ENCODE results near the gene FGD5.
A peak's percentile ranks its signal among the peaks of the same experiment; 100 is the strongest.

The FGD5 gene

DNA sequence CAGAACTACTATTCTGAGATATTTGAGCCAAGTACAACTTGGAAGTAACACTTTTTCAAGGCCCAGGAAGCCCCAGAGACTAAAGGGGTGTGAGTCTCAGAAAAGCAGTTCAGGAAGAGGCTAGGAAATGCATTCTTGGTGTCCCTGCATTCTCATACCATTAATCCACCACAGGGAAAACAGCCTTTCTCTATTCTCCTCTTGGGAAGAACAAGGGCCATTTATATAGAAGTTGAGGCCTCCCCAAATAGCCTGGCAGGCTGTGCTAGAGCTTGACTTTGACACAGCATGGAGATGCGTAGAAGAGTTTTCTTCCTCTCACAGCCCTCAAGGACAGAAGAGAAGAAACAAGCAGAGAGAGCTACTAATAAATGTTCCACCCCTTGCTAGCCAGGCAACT is 123.1 kb downstream of the FGD5 start:
- DNase-seq = no peak

DNA sequence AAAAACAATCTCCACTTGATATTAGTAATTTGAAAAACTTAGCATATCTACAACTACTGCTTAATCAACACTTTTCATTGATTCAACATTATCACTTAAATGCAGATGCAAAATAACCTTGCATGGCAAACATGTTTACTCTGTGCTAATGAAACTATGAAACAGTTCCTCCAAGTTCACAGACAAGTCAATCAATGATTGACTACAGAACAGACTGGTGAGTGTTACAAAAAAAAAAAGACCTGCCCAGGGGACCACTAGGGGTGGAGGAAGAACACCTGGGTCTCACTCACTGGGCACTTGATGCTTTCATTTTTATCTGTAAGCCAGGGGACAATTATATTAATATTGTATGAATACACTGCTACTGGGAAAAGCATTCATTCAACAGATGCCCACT is 124.3 kb downstream of the FGD5 start:
- no peak for DNase-seq

DNA sequence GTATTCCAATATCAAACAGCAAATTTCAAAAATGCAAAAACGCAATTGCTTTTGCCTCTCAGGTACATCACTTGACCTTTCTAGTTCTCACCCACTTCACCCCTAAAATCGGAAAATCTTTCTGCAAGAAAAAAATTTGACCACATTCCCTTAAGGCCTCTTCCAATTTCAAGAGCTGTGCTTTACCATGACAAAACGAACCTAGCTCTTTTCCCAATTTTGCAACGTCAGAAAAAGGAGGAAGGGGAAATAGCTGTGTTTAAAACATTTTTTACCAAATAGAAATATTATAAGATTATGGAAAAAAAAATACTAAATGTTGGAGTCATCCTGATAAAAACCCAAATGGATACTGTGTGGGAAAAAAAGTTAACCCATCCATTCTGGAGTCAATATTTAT is 127.5 kb downstream of the FGD5 start:
- no peak for DNase-seq

DNA sequence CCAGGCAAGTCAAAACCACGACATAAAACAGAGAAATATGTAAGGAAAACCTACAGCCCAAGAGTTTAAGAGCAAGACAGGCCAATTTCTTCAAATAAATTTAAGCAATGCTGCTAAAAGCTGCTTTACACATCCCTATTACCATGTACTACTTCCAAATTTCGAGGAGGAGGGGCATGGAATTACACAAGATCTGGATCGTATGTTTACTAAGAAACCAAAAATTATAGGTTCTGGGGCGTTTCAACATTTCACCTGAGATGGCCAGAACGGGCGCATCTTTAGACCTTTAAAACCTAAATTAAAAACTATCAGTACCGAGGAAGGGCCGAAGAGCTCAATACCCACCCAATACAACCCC is 128.0 kb downstream of the FGD5 start:
- DNase-seq = no peak

DNA sequence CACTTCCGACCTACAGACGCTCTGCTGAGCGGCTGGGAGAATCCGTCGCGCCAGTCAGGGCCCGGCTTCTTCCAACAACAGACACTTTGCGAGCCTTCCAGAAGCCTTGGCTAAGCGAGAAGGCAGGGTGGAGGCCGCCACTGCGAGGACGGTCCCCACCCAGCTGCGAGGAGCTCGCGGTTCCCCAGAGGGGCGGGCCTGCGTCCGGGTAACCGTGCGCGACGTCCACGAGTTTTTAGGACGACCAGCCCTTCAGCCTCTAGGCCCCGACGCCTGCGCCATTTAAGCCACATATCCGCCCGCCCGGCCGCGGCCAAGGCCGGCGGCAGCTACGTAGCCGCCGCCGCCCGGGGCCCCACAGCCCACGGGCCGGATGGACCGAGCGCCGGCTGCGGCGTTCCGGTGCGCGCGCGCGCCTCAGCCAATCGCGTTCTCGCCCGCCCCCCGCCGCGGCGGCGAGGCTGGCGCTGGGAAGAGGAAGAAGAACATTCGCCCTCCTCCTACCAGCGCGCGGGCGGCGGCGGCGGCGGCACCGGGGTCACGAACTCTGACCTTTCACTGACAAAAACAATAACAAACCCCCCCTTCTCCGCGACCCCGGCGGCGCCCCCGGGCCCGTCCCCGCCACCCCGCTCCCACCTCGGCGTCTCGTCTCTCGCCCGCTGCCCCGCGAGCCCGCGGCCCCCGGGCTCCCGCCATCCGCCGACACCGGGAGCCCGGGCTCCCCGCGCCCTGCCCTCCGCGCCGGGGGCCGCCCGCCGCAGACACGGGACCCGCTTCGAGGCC is 128.5 kb downstream of the FGD5 start, which contains the start of gene NR2C2:
Gene NR2C2 (plus strand): TSS at position 484 of the 786 bp plus-strand sequence. CDS start 56,332 bp downstream, outside the sequence.
- peak; percentile 89 for DNase-seq

DNA sequence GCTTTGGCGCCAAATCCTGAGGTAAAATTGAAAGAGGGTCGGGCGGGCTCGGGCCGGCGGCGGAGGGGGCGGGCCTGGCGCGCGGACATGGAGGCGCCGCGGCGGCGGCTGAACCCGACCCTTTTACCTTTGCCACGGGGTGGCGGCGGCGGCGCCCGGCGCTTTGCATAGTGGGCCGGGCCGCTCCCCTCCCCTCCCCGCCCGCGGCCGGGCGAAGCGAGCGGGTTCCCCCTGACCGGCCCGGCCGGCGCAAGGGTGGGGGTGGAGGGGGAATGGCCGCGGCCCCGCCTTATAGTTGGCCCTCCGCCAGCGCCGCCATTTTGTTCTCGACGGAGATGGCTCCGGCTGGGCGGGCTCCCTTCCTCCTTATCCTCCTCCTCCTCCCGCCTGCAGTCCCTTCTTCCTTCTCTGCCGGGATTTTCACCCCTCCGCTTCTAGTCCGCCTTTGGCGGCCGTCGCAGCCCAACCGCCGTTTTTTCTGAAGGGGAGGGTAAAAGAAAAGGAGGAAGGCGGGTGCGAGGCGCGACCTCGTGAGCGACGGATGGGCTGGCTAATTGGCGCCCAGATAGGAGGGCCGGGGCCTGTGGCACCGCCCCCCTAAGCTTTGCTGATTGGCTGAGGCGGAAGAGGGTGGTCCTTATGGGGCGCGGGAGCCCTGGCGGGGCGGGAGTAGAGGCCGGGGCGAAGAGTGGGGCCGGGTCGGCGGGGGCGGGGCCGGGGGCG is 129.3 kb downstream of the FGD5 start:
- peak; percentile 98 for DNase-seq

DNA sequence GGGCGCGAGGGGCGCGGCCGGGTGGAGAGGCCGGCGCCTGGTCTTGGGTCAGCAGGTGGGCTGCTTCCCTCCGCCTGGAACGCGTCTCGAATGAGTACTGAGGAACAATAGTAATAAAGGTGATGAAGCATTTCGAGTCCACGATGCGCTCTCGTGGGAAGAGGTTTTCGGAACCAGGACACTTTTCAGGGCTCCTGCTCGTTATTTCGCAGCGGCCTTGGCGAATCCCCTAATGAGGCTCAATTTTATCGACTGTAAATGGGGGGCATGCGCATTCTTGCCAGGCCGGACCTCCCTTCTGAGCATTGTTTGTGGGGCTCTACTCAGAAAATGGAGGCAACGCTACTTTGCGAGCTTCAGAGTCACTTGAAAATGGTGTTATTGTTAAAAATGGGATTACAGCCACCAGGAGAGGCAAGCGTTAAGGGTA is 129.9 kb downstream of the FGD5 start:
- no peak for DNase-seq

DNA sequence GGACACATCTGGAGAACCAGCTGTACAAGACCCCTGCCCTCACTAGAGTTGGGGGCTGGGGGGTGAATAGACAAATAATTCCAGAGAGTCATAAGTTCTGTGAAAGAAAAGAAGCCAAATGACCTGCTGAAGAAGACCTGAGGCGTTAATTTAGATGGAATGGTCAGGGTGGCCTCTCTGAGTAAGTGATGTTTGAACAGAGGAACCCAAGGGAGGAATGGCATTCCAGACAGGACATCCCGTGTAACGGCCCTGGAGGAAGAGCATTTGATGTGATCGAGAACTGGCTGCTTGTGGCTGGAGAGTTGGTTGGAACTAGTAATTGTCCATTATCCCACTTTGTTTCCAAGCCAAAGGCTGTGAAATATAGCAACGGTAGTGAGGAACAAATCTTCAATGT is 130.4 kb downstream of the FGD5 start:
- DNase-seq = no peak

DNA sequence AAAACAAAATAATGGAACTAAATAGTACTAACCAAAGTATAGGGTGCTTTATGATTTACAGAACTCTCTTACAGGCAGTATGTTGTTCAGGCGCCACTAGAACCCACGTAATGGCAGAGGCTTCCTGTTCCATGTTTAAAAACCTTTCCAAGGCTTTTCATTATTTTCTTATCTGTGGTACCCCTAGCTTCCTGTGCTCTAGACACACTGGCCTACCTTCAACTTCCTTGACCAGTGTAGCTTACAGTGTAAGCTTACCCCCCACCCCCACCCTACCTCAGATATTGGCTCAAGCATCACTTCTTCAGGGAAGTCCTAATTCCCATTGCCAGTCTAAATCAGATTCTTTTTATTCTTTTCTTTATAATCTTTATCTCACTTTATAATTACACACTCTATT is 131.5 kb downstream of the FGD5 start:
- no peak for DNase-seq

DNA sequence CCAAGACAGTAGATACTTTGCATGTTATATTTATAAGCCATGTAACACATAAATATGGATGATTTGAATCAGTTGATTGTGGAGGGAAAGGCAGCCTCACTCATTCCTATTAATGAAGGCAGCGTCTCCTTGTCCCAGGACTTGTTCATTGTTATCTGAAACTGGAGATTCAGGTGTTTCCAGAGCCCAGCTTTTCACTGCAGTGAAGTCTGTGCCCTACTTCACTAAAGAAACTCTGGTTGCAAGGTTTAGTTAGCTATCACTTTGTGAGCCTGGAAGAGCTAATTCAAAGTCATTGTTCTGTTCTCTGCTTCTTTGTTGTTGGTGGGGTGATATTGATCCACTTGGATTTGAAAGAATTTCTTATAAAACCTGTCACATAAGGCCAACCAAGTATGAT is 138.4 kb downstream of the FGD5 start:
- no peak for DNase-seq

DNA sequence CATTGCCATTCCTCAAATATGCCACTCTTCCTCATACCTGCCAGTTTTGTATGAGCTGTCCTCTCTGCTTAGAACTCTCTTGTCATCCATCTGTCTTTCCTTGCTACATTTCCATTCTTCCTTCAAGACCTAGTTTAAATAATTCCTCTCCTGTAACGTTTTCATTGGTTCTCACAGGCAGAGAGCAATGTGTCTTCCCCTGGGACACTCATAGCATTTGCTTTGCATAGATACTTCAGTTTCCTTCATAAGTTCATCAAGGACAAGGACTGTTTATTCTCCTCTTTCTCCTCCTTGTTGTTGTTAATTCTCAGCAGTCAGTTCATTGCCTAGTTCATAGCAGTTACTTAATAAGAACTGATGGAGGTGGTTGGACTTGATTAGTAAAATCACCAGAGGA is 139.2 kb downstream of the FGD5 start:
- no peak for DNase-seq

DNA sequence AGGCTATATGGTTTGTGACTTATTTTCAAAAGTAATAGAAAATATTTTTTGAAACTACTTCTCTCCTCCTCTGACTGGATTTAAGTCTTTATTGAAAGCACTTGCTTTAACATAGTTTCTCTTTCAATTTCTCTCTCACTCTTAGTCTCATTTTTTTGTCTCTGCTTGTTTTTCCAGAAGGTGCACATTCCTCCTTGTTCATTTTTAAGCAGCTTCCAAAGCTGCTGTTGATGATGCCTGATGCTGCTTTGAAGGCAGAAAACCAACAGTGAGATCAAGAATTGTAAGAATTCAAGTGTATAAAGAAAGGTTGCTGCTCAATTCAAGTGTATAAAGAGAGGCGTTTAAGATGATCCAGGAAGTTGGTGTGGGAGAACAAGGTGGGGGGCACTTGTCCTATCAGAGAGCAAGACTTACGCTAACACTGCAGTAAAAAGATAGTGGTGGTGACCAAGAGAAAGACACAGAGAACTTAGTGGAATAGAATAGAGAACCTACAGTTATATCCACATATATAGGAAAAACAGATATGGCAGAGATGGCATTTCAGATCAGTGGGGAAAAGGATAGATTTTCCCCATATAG is 140.7 kb downstream of the FGD5 start:
- DNase-seq = no peak

DNA sequence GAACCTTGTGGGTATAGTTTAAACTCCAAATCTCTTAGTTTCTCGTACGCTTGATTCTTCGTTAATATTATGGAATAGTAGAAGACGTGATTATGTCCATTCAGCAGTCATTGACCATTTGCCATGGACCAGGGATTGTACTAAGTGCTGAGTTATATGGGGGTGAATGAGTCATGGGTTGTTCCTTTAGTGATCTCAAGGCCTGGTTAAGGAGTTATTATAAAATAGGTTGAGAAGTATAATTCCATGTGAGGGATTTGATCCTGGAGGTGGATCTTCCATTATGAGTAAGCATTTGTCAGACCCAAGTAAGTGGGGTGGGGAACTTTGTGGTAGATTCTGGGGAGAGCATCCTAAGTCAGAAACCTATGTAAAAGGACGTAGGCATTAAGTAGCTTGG is 144.0 kb downstream of the FGD5 start:
- no peak for DNase-seq

DNA sequence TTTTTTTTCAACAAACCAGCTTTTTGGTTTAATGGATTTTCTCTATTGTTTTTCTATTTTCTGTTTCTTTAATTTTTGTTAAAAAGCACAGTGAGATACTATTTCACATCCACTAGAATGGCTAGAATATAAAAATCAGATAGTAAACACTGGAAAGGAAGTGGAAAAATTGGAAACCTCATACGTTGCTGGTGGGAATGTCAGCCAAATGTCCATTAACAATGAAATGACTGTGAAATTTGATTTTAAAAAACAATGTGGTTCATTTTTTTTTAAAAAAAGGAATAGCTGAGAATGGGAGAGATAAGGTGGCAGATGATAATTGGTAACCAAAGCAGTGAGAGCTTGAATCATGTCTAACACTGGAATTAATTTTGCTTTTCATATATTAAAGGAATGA is 148.5 kb downstream of the FGD5 start:
- no peak for DNase-seq

DNA sequence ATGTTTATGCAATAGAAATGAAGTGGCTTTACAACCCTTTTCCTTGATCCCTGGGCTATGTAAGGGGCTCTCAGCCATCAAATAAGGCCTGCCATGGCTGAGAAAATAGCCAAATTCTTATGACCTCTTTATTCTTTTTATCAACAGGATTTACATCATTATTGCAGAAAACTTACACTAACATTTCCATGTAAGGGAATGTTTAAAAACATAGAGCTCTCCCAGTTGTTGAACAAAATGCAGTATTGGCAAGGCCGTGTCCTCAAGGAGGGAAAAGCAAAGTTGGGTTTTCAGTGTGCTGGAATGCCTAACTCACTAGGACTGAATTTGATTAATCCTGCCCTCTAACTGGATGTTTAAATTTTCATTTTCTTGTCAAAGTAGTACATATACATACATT is 150.9 kb downstream of the FGD5 start:
- no peak for DNase-seq

DNA sequence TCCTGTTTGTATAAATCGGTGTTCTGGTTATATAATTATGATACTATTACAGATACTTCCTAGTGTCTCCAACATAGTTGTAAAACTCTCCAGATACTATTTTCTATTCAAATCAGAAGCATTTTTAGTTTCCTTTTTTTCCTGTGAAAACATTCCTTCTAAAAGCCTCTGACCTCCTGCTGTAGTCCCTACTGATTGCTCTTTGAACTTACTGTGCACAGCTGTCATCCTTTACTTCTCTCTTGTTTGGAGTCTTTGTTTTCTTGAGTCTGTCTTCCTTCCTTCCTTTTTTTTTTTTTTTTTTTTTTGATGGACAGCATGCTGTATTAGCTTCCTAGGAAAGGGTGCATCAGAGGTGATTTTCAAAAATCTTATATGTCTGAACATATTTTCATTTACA is 157.6 kb downstream of the FGD5 start:
- no peak for DNase-seq

DNA sequence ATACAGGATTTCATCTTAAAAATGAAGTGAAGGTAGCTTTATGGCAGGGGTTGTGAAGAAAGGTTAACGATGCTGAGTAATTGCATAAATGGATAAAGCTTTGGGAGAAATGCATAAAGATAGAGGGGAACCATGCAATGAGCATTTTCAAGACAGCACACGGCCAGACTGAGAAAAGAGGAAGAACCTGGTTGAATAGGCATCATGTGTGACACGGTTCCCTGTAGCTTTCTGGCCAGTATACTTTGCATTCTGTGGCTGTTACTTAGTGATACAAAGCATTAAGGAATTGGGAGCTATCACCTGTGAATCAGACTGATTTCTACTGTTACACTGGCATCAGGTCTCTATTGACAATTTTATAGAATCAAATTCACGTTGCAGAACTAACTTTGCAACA is 161.9 kb downstream of the FGD5 start:
- no peak for DNase-seq
